ENCODE data around the gene MFAP1. TPM values are rescaled to one million over a fixed set of nuclear protein-coding genes. Genes with fewer than 3 reads are reported as not detected.

Gene MFAP1, protein sequence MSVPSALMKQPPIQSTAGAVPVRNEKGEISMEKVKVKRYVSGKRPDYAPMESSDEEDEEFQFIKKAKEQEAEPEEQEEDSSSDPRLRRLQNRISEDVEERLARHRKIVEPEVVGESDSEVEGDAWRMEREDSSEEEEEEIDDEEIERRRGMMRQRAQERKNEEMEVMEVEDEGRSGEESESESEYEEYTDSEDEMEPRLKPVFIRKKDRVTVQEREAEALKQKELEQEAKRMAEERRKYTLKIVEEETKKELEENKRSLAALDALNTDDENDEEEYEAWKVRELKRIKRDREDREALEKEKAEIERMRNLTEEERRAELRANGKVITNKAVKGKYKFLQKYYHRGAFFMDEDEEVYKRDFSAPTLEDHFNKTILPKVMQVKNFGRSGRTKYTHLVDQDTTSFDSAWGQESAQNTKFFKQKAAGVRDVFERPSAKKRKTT
- polyA plus RNA-seq (35.8 and 37.7 TPM in 2 replicates), polyA minus RNA-seq (31.7 and 39.4 TPM in 2 replicates)

GRCh38 chr15:43824302-43825246 lies at the start of gene MFAP1:
Gene MFAP1 (minus strand): TSS chr15:43824690. CDS start chr15:43824569, 121 bp downstream.
- Histone ChIP-seq H3K27ac (ENCODE audit: low read length) (peak within 1 kb of the TSS; percentile 86), H3K36me3 (ENCODE audit: insufficient read depth, low read length) (no peaks in the 10 kb centered on the region), H3K9ac (ENCODE audit: low read length) (peak within 1 kb of the TSS; percentile 83), H4K20me1 (ENCODE audit: insufficient read depth) (no peaks in the 10 kb centered on the region), H3K9me3 (ENCODE audit: low read length) (no peaks in the 10 kb centered on the region), H3K9me2 (ENCODE audit: insufficient read depth, low read length) (no peaks in the 10 kb centered on the region), H3F3A (ENCODE audit: insufficient read depth, low read length, poor library complexity, severe bottlenecking) (no peaks in the 10 kb centered on the region), H2AFZ (ENCODE audit: low read depth, low read length) (peak within 1 kb of the TSS; percentile 70), H3K27me3 (ENCODE audit: insufficient read depth, low read depth, low read length) (no peaks in the 10 kb centered on the region), H3K79me2 (replicated peaks; ENCODE audit: insufficient read depth, low read length) (peaks cover 31% of the 10 kb centered on the region), H3K4me3 (ENCODE audit: low read length) (peak within 1 kb of the TSS; percentile 77), H3K4me2 (ENCODE audit: low read length) (peak within 1 kb of the TSS; percentile 80)
- TF ChIP-seq MXI1 (conservative IDR thresholded peaks at IDR 0.05; ENCODE audit: poor library complexity, severe bottlenecking) (peak; percentile 90), RAD21 (conservative IDR thresholded peaks at IDR 0.05) (peak; percentile 41), EZH2 (IDR thresholded peaks at IDR 0.05; ENCODE audit: borderline replicate concordance, insufficient read depth, low read length, poor library complexity, severe bottlenecking) (no peak), TAF1 (IDR thresholded peaks at IDR 0.05; ENCODE audit: low read depth) (peak; percentile 66), SMC3 (conservative IDR thresholded peaks at IDR 0.05; ENCODE audit: poor library complexity) (peak; percentile 52), REST (IDR thresholded peaks at IDR 0.05; ENCODE audit: borderline replicate concordance) (peak; percentile 64), POLR2AphosphoS5 (IDR thresholded peaks at IDR 0.05) (peak; percentile 90), CTCF (IDR thresholded peaks at IDR 0.05; ENCODE audit: poor library complexity, severe bottlenecking) (no peak), EP300 (conservative IDR thresholded peaks at IDR 0.05; ENCODE audit: poor library complexity, severe bottlenecking) (peak; percentile 42)

DNA sequence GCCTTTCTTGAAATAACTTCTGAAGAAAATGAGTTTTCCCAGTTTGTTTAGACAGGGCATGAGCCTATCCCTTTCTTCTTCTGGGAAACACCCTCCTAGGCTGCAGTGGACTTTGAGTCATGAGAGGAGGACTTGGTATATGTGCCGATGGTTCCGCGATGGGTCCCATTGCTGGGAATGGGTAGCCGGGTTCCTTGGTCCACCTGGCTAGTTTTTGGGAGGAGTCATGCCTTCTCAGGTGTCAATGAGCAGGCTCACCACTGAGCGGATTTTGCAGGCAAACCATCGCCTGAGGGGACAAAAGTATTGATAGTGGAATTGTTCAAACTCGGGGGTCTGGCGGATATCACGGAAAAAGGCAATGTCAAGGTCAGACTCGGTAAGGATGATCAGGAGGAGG lies 49.2 kb upstream of the MFAP1 start:
- Histone ChIP-seq H3K9ac (ENCODE audit: low read length) (no peak overlapping the region), H3K27ac (ENCODE audit: low read length) (no peak overlapping the region), H3F3A (ENCODE audit: insufficient read depth, low read length, poor library complexity, severe bottlenecking) (no peaks in the 10 kb centered on the region), H3K27me3 (ENCODE audit: insufficient read depth, low read depth, low read length) (no peaks in the 10 kb centered on the region), H3K9me2 (ENCODE audit: insufficient read depth, low read length) (no peaks in the 10 kb centered on the region), H3K79me2 (replicated peaks; ENCODE audit: insufficient read depth, low read length) (no peaks in the 10 kb centered on the region), H3K4me2 (ENCODE audit: low read length) (no peak overlapping the region), H3K36me3 (ENCODE audit: insufficient read depth, low read length) (no peaks in the 10 kb centered on the region), H4K20me1 (ENCODE audit: insufficient read depth) (no peaks in the 10 kb centered on the region), H3K4me3 (ENCODE audit: low read length) (no peak overlapping the region), H2AFZ (ENCODE audit: low read depth, low read length) (no peak overlapping the region), H3K9me3 (ENCODE audit: low read length) (no peaks in the 10 kb centered on the region)
- TF ChIP-seq POLR2AphosphoS5 (IDR thresholded peaks at IDR 0.05): no peak
- no peak for TF ChIP-seq REST (IDR thresholded peaks at IDR 0.05; ENCODE audit: borderline replicate concordance)
- no peak for TF ChIP-seq CTCF (IDR thresholded peaks at IDR 0.05; ENCODE audit: poor library complexity, severe bottlenecking)
- no peak for TF ChIP-seq RAD21 (conservative IDR thresholded peaks at IDR 0.05)
- TF ChIP-seq EZH2 (IDR thresholded peaks at IDR 0.05; ENCODE audit: borderline replicate concordance, insufficient read depth, low read length, poor library complexity, severe bottlenecking): no peak
- no peak for TF ChIP-seq TAF1 (IDR thresholded peaks at IDR 0.05; ENCODE audit: low read depth)
- no peak for TF ChIP-seq EP300 (conservative IDR thresholded peaks at IDR 0.05; ENCODE audit: poor library complexity, severe bottlenecking)
- no peak for TF ChIP-seq MXI1 (conservative IDR thresholded peaks at IDR 0.05; ENCODE audit: poor library complexity, severe bottlenecking)
- no peak for TF ChIP-seq SMC3 (conservative IDR thresholded peaks at IDR 0.05; ENCODE audit: poor library complexity)

All from neural cell (in vitro differentiated cells).